ENCODE measurements around the gene ACOXL. TPM values are rescaled to one million over a fixed set of nuclear protein-coding genes. Genes with fewer than 3 reads are reported as not detected.

ACOXL gene
- total and polyA plus RNA-seq, 9 of the 15 experiments (the other 6 are each of a cell fraction or from before 2014, with no cell fraction given), result 0.31 to 0.56 TPM; not detected in 7

DNA sequence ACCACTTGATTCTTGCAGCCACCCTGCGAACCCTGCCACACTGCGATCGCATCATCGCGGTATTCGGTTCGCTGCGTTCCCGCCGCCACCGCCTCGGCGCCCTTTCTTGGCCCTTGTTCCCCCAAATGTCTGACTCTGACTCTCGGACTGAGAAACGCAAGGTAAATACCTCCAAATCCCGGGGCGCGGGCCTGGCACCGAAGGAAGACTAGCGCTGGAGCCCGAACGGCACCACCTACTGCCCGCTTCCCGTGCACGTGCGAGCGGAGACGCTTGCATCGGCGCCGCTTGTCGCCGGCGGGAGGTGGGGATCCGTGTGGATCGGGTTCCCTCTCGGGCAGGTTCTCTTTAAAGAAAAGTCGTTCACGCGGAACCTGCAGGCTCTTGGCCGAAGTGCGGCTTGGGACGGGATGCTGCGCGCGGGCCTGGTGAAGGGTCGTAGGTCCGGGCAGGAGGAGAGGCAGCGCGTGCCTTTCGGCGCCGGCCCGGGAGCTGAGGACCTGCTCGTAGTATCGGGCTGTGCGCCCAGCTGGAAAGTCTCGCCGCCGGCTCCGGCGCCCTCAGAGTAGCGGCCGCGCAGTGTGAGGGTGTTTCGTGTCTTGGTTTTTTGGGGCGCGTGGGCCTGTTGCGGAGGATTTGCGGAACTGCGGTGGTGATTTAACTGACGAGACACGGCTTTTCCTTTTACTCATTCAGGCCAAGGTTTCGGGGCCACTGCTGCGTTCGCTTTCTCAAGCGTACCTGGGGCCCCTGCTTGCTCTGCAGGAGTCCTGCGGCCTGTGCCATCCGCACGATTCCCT is 388.9 kb downstream of the ACOXL start (continued):
- TF ChIP-seq, protein P1, sequence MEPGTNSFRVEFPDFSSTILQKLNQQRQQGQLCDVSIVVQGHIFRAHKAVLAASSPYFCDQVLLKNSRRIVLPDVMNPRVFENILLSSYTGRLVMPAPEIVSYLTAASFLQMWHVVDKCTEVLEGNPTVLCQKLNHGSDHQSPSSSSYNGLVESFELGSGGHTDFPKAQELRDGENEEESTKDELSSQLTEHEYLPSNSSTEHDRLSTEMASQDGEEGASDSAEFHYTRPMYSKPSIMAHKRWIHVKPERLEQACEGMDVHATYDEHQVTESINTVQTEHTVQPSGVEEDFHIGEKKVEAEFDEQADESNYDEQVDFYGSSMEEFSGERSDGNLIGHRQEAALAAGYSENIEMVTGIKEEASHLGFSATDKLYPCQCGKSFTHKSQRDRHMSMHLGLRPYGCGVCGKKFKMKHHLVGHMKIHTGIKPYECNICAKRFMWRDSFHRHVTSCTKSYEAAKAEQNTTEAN (CRISPR knock-in tag; IDR thresholded peaks at IDR 0.05), result 0 out of 2 replicates have a peak, but pooled peaks have one; percentile 84
- TF ChIP-seq, protein P2, sequence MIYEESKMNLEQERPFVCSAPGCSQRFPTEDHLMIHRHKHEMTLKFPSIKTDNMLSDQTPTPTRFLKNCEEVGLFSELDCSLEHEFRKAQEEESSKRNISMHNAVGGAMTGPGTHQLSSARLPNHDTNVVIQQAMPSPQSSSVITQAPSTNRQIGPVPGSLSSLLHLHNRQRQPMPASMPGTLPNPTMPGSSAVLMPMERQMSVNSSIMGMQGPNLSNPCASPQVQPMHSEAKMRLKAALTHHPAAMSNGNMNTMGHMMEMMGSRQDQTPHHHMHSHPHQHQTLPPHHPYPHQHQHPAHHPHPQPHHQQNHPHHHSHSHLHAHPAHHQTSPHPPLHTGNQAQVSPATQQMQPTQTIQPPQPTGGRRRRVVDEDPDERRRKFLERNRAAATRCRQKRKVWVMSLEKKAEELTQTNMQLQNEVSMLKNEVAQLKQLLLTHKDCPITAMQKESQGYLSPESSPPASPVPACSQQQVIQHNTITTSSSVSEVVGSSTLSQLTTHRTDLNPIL (CRISPR knock-in tag; IDR thresholded peaks at IDR 0.05), result no peak
- TF ChIP-seq NCOA1 (IDR thresholded peaks at IDR 0.05; ENCODE audit: low read depth) (no peak), ZNF174 (CRISPR knock-in tag; IDR thresholded peaks at IDR 0.05) (no peak), ETV6 (IDR thresholded peaks at IDR 0.05; ENCODE audit: borderline replicate concordance in 1 of 2, low read depth in 2 of 2, low read length in 1 of 2) (0 out of 4 replicates have a peak, but pooled peaks of 1 of the 2 experiments have one; percentile 11), ETV6 (CRISPR knock-in tag; IDR thresholded peaks at IDR 0.05; ENCODE audit: borderline replicate concordance) (no peak), HDAC1 (IDR thresholded peaks at IDR 0.05) (0 out of 4 replicates have a peak, but pooled peaks of 1 of the 2 experiments have one; percentile 37), RBM15 (IDR thresholded peaks at IDR 0.05; ENCODE audit: insufficient read depth, low read length) (no peak), MEF2D (tag; conservative IDR thresholded peaks at IDR 0.05; ENCODE audit: low read depth) (no peak), ZNF354B (CRISPR knock-in tag; IDR thresholded peaks at IDR 0.05) (no peak), SIX5 (IDR thresholded peaks at IDR 0.05; ENCODE audit: borderline replicate concordance in 1 of 2, insufficient read depth in 1 of 2, low read depth in 1 of 2, low read length in 2 of 2) (no peak), KLF1 (tag; IDR thresholded peaks at IDR 0.05) (no peak), NR3C1 (CRISPR knock-in tag; IDR thresholded peaks at IDR 0.05) (no peak), ZSCAN29 (IDR thresholded peaks at IDR 0.05) (no peak), TCF7L2 (IDR thresholded peaks at IDR 0.05; ENCODE audit: low read depth, low read length) (no peak), SREBF2 (CRISPR knock-in tag; IDR thresholded peaks at IDR 0.05) (no peak), ETV5 (CRISPR knock-in tag; IDR thresholded peaks at IDR 0.05; ENCODE audit: low read depth) (no peak)
- TF ChIP-seq, protein P3, sequence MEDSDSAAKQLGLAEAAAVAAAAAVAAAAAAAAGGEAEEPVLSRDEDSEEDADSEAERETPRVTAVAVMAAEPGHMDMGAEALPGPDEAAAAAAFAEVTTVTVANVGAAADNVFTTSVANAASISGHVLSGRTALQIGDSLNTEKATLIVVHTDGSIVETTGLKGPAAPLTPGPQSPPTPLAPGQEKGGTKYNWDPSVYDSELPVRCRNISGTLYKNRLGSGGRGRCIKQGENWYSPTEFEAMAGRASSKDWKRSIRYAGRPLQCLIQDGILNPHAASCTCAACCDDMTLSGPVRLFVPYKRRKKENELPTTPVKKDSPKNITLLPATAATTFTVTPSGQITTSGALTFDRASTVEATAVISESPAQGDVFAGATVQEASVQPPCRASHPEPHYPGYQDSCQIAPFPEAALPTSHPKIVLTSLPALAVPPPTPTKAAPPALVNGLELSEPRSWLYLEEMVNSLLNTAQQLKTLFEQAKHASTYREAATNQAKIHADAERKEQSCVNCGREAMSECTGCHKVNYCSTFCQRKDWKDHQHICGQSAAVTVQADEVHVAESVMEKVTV (CRISPR knock-in tag; IDR thresholded peaks at IDR 0.05), result no peak
- TF ChIP-seq, protein P4, sequence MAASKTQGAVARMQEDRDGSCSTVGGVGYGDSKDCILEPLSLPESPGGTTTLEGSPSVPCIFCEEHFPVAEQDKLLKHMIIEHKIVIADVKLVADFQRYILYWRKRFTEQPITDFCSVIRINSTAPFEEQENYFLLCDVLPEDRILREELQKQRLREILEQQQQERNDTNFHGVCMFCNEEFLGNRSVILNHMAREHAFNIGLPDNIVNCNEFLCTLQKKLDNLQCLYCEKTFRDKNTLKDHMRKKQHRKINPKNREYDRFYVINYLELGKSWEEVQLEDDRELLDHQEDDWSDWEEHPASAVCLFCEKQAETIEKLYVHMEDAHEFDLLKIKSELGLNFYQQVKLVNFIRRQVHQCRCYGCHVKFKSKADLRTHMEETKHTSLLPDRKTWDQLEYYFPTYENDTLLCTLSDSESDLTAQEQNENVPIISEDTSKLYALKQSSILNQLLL (CRISPR knock-in tag; IDR thresholded peaks at IDR 0.05; ENCODE audit: borderline replicate concordance), result no peak

All from K562 (cell line).